Hepatocyte (in vitro differentiated cells): Measurements from ENCODE around the gene KIAA0930. TPM values are rescaled to one million over a fixed set of nuclear protein-coding genes. Genes with fewer than 3 reads are reported as not detected.
A peak's percentile ranks its signal among the peaks of the same experiment; 100 is the strongest.
"Not testable (repeated sequence)": the region's sequence is repeated elsewhere in the genome, so short reads cannot be mapped to it uniquely, and the experiment has no call there.

Experiments
- DNase-seq: peaks from one replicate; pipeline ENCODE4 v3.0.0-alpha.2; 2016; ENCODE audit warnings: low spot score
- H2AFZ ChIP-seq: fragments of 200-600 bp; sonication (generic); 2 replicates; pipeline ENCODE4 v1.6.0; 2016; ENCODE audit warnings: antibody characterized with exemption, mild to moderate bottlenecking
- H3K27ac ChIP-seq: fragments of 200-600 bp; sonication (generic); 2 replicates; pipeline ENCODE4 v1.5.1; 2016; ENCODE audit warnings: mild to moderate bottlenecking
- H3K27me3 ChIP-seq: fragments of 200-600 bp; sonication (generic); 2 replicates; pipeline ENCODE4 v1.6.1; 2016
- H3K36me3 ChIP-seq: fragments of 200-600 bp; sonication (generic); replicated peaks from 2 replicates; pipeline ENCODE4 v1.5.1; 2016; ENCODE audit warnings: low read depth; ENCODE audit not compliant: insufficient read depth
- H3K4me1 ChIP-seq: fragments of 200-600 bp; sonication (generic); 2 replicates; pipeline ENCODE4 v1.5.1; 2016; ENCODE audit warnings: mild to moderate bottlenecking, moderate library complexity; ENCODE audit not compliant: insufficient read depth
- H3K4me2 ChIP-seq: fragments of 200-600 bp; sonication (generic); 2 replicates; pipeline ENCODE4 v1.6.0; 2016
- H3K4me3 ChIP-seq: fragments of 200-600 bp; sonication (generic); 2 replicates; pipeline ENCODE4 v1.5.1; 2016; ENCODE audit warnings: mild to moderate bottlenecking
- H3K79me2 ChIP-seq: fragments of 200-600 bp; sonication (generic); 2 replicates; pipeline ENCODE4 v1.6.0; 2017; ENCODE audit warnings: mild to moderate bottlenecking
- H3K9me2 ChIP-seq: fragments of 200-600 bp; sonication (generic); replicated peaks from 2 replicates; pipeline ENCODE4 v1.6.0; 2017; ENCODE audit warnings: mild to moderate bottlenecking; ENCODE audit not compliant: insufficient read depth
- H3K9me3 ChIP-seq: fragments of 200-600 bp; sonication (generic); 2 replicates; pipeline ENCODE4 v1.5.1; 2016; ENCODE audit warnings: low read depth, mild to moderate bottlenecking
- H4K20me1 ChIP-seq: fragments of 200-600 bp; sonication (generic); 2 replicates; pipeline ENCODE4 v1.6.0; 2016; ENCODE audit warnings: mild to moderate bottlenecking; ENCODE audit not compliant: insufficient read depth, poor library complexity, severe bottlenecking
- CTCF ChIP-seq: fragments of 200-600 bp; sonication (generic); IDR thresholded peaks from 2 replicates; pipeline ENCODE4 v1.5.1; 2016; ENCODE audit warnings: antibody characterized with exemption, mild to moderate bottlenecking; ENCODE audit not compliant: poor library complexity
- EZH2 ChIP-seq: fragments of 200-600 bp; sonication (generic); IDR thresholded peaks from 2 replicates; pipeline ENCODE4 v1.6.1; 2016; ENCODE audit warnings: antibody characterized with exemption, mild to moderate bottlenecking, borderline replicate concordance
- EZH2phosphoT487 ChIP-seq: fragments of 200-600 bp; sonication (generic); IDR thresholded peaks from one replicate; pipeline ENCODE4 v1.6.1; 2018; ENCODE audit warnings: antibody characterized with exemption, mild to moderate bottlenecking, low read depth, moderate library complexity; ENCODE audit not compliant: unreplicated experiment, severe bottlenecking
- WGBS: methylation state at CpG from one replicate; pipeline ENCODE4 v1.1.6; 2016; ENCODE audit warnings: low lambda C conversion rate; ENCODE audit errors: missing lambda C conversion rate; 5-methylcytosine and 5-hydroxymethylcytosine counted together
- polyA plus RNA-seq: library from polyadenylated mRNA; unstranded; fragments of >200 nt; fragmentation: Nextera tagmentation; extraction: Ambion mirVana; gene quantifications from 2 replicates; pipeline ENCODE4 v1.2.1, GENCODE V29; 2016
- total RNA-seq: library from RNA; depleted of rRNA; stranded (reverse); fragments of >200 nt; gene quantifications from 2 replicates; pipeline ENCODE4 v1.2.3, GENCODE V29; 2014

KIAA0930 gene
- total and polyA plus RNA-seq, 2 experiments from 2014 or later, result 30.9 to 42.0 TPM

GRCh38 chr22:45284705-45285262 lies 44.1 kb upstream of the KIAA0930 start, which contains the start of gene UPK3A:
TSS of gene UPK3A (plus strand) at chr22:45284949. CDS start at chr22:45285014, 65 bp downstream.
- 2% methylated on average over 40 of the region's 46 CpGs for WGBS
- H4K20me1 ChIP-seq, result no peaks in the 10 kb centered on the region
- H3K36me3 ChIP-seq, result no peaks in the 10 kb centered on the region
- H3K9me2 ChIP-seq, result no peaks in the 10 kb centered on the region
- H3K4me3 ChIP-seq, result peak within 1 kb of the TSS; percentile 20
- H3K27me3 ChIP-seq, result no peaks in the 10 kb centered on the region
- no peaks in the 10 kb centered on the region for H3K79me2 ChIP-seq
- peak within 1 kb of the TSS; percentile 70 for H3K27ac ChIP-seq
- no peak within 1 kb of the TSS for H2AFZ ChIP-seq
- H3K4me2 ChIP-seq, result peak within 1 kb of the TSS; percentile 90
- TF ChIP-seq EZH2phosphoT487 (no peak), EZH2 (no peak), CTCF (no peak)
- peaks cover 19% of the 10 kb centered on the region for H3K4me1 ChIP-seq
- DNase-seq, result peak; percentile 87
- no peaks in the 10 kb centered on the region for H3K9me3 ChIP-seq

- Histone ChIP-seq H3K4me2 (no peak overlapping the region), H3K9me3 (no peaks in the 10 kb centered on the region), H3K9me2 (no peaks in the 10 kb centered on the region), H3K79me2 (no peaks in the 10 kb centered on the region), H3K36me3 (no peaks in the 10 kb centered on the region), H3K4me1 (peaks cover 19% of the 10 kb centered on the region), H4K20me1 (no peaks in the 10 kb centered on the region), H3K27ac (peak overlapping the region; percentile 80), H2AFZ (no peak overlapping the region), H3K4me3 (no peak overlapping the region), H3K27me3 (no peaks in the 10 kb centered on the region)
- no peak for TF ChIP-seq EZH2phosphoT487
- TF ChIP-seq CTCF, result no peak
- no peak for TF ChIP-seq EZH2
- no peak for DNase-seq
- WGBS, result 76% methylated on average over 3 of the region's 3 CpGs
These were observed 40.3 kb upstream of the KIAA0930 start for GRCh38 chr22:45281010-45281409.

- Histone ChIP-seq H3K9me2 (no peaks in the 10 kb centered on the region), H3K4me3 (no peak overlapping the region), H3K79me2 (no peaks in the 10 kb centered on the region), H3K4me1 (peaks cover 19% of the 10 kb centered on the region), H2AFZ (no peak overlapping the region), H3K27me3 (no peaks in the 10 kb centered on the region), H3K9me3 (no peaks in the 10 kb centered on the region), H3K36me3 (no peaks in the 10 kb centered on the region), H3K4me2 (no peak overlapping the region), H3K27ac (peak overlapping the region; percentile 80), H4K20me1 (no peaks in the 10 kb centered on the region)
- TF ChIP-seq EZH2phosphoT487 (no peak), CTCF (no peak), EZH2 (no peak)
- 67% methylated on average over 3 of the region's 3 CpGs for WGBS
- no peak for DNase-seq
These were observed 39.9 kb upstream of the KIAA0930 start for GRCh38 chr22:45280587-45280980.

- no peak overlapping the region for H2AFZ ChIP-seq
- H3K9me2 ChIP-seq, result no peaks in the 10 kb centered on the region
- H3K36me3 ChIP-seq, result no peaks in the 10 kb centered on the region
- TF ChIP-seq EZH2phosphoT487 (no peak), CTCF (no peak), EZH2 (no peak)
- WGBS, result 90% methylated on average over 9 of the region's 9 CpGs
- H3K4me2 ChIP-seq, result no peak overlapping the region
- H4K20me1 ChIP-seq, result no peaks in the 10 kb centered on the region
- H3K4me1 ChIP-seq, result peaks cover 20% of the 10 kb centered on the region
- no peak overlapping the region for H3K27ac ChIP-seq
- no peak for DNase-seq
- no peak overlapping the region for H3K4me3 ChIP-seq
- H3K27me3 ChIP-seq, result no peaks in the 10 kb centered on the region
- no peaks in the 10 kb centered on the region for H3K9me3 ChIP-seq
- H3K79me2 ChIP-seq, result no peaks in the 10 kb centered on the region
These were observed 37.4 kb upstream of the KIAA0930 start for GRCh38 chr22:45278125-45278524.

GRCh38 chr22:45277720-45278119 lies 37.0 kb upstream of the KIAA0930 start:
- H3K9me2 ChIP-seq, H3K4me3 ChIP-seq, H3K36me3 ChIP-seq, H3K27ac ChIP-seq, H3K79me2 ChIP-seq, DNase-seq, H2AFZ ChIP-seq, H3K27me3 ChIP-seq, H3K9me3 ChIP-seq, H4K20me1 ChIP-seq, H3K4me2 ChIP-seq: not testable (repeated sequence)
- peaks cover 24% of the 10 kb centered on the region for H3K4me1 ChIP-seq
- WGBS, result 88% methylated on average over 7 of the region's 7 CpGs
